ENCODE results near the gene ZNF831.

Gene ZNF831

GRCh38 chr20:59305908-59306655 lies 142.5 kb downstream of the ZNF831 start:
- no peak for DNase-seq (ENCODE audit: low spot score)

- no peak for DNase-seq (ENCODE audit: low spot score)
These were observed 143.6 kb downstream of the ZNF831 start for GRCh38 chr20:59307270-59307669.

All from kidney capillary endothelial cell (primary cell).